H1 (cell line): ENCODE results near the gene C1QL1. TPM values are rescaled to one million over a fixed set of nuclear protein-coding genes. Genes with fewer than 3 reads are reported as not detected.

Experiments used
- EGR1 ChIP-seq: IDR thresholded peaks from 2 replicates; pipeline ENCODE4 v1.6.1; 2011; ENCODE audit warnings: low read depth, low read length, borderline replicate concordance
- RAD21 ChIP-seq, 2 experiments: IDR thresholded peaks in 1 of 2; conservative IDR thresholded peaks in 1 of 2; 2 replicates each; pipeline ENCODE4 v1.6.1; 2011; ENCODE audit warnings: low read depth in 2 of 2, low read length in 2 of 2, improper control_type of control experiment in 1 of 2, inconsistent platforms in 1 of 2, mild to moderate bottlenecking in 1 of 2, moderate library complexity in 1 of 2
- SIN3A ChIP-seq, 2 experiments: IDR thresholded peaks in 1 of 2; conservative IDR thresholded peaks in 1 of 2; 2 replicates each; pipeline ENCODE4 v1.6.1; 2011 to 2012; ENCODE audit warnings: low read length in 2 of 2, improper control_type of control experiment in 1 of 2, low read depth in 1 of 2, mild to moderate bottlenecking in 1 of 2
- polyA plus RNA-seq, 7 experiments: library from polyadenylated mRNA; depleted of rRNA in 3 of 7; stranded (reverse) in 5 of 7; unstranded in 2 of 7; fragments of >200 nt in 5 of 7; fragments of 200-250 nt in 2 of 7; gene quantifications; 1 replicate in 5 of 7; 2 replicates in 1 of 7; 4 replicates in 1 of 7; pipeline versions ENCODE4 v1.2.1 to v1.2.3, GENCODE V29; 2011 to 2013; ENCODE audit warnings: missing spikeins in 2 of 7, mixed read lengths in 2 of 7
- total RNA-seq: library from RNA; stranded (reverse); fragmentation: NEBNext Ultra II Directional; extraction: Animal tissue kit (Norgen Biotek cat#: 25700); gene quantifications from 2 replicates; pipeline ENCODE4 v1.2.1, GENCODE V29; 2021

C1QL1 gene
- total and polyA plus RNA-seq, 2 of the 8 experiments (the other 6 are each of a cell fraction or from before 2014, with no cell fraction given) = 7.6 to 10.5 TPM

GRCh38 chr17:44919885-44920564 lies 48.1 kb downstream of the C1QL1 start (continued):
- TF ChIP-seq EGR1 (no peak), SIN3A (conservative IDR thresholded peaks at IDR 0.05 in 1 of 2, IDR thresholded peaks at IDR 0.05 in 1 of 2; ENCODE audit: low read depth in 1 of 2, low read length in 2 of 2) (0 out of 4 replicates have a peak, but pooled peaks of 1 of the 2 experiments have one; percentile 46), RAD21 (IDR thresholded peaks at IDR 0.05 in 1 of 2, conservative IDR thresholded peaks at IDR 0.05 in 1 of 2; ENCODE audit: low read depth in 2 of 2, low read length in 2 of 2) (peak; percentile 93)
- TF ChIP-seq, all 59 proteins: peak for 6
